ENCODE data around the gene FCSK.

FCSK gene

GRCh38 chr16:70453117-70453891 is 1.1 kb upstream of the FCSK start:
- no peak for TF ChIP-seq TCF12 (IDR thresholded peaks at IDR 0.05; ENCODE audit: low read depth)
- TF ChIP-seq TAF1 (IDR thresholded peaks at IDR 0.05; ENCODE audit: low read depth): no peak
- no peak for TF ChIP-seq RAD21 (IDR thresholded peaks at IDR 0.05; ENCODE audit: low read depth)
- TF ChIP-seq EGR1 (IDR thresholded peaks at IDR 0.05): no peak
- no peak for TF ChIP-seq YY1 (IDR thresholded peaks at IDR 0.05; ENCODE audit: low read depth)
- no peak for TF ChIP-seq ZBTB7A (IDR thresholded peaks at IDR 0.05; ENCODE audit: low read depth)
- no peak for TF ChIP-seq NFIC (IDR thresholded peaks at IDR 0.05)
- TF ChIP-seq, protein P1, sequence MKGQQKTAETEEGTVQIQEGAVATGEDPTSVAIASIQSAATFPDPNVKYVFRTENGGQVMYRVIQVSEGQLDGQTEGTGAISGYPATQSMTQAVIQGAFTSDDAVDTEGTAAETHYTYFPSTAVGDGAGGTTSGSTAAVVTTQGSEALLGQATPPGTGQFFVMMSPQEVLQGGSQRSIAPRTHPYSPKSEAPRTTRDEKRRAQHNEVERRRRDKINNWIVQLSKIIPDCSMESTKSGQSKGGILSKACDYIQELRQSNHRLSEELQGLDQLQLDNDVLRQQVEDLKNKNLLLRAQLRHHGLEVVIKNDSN (IDR thresholded peaks at IDR 0.05): no peak
- TF ChIP-seq EP300 (IDR thresholded peaks at IDR 0.05; ENCODE audit: borderline replicate concordance): no peak

DNA sequence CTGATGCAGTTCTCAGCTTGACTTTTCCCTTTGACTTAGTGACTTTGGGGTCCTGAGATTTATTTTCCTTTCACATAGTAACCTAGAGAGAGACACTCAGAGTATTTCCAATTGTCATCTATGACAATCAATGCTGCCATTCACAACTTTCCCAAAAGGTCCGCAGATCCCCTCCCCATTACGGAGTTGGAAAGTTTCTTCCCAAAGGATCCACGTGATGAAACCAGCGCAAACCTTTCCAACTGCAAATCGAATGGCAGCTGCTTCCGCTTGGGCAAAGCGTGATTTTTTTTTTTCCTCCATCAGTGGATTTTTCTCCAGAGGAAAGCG is 538 bp upstream of the FCSK start:
- TF ChIP-seq EP300 (IDR thresholded peaks at IDR 0.05; ENCODE audit: borderline replicate concordance): no peak
- peak; percentile 30; the same call in 1 of the 2 replicates for TF ChIP-seq MAX (IDR thresholded peaks at IDR 0.05)
- TF ChIP-seq EGR1 (IDR thresholded peaks at IDR 0.05): no peak
- 0 out of 2 replicates have a peak, but pooled peaks have one; percentile 34 for TF ChIP-seq YY1 (IDR thresholded peaks at IDR 0.05; ENCODE audit: low read depth)
- TF ChIP-seq, protein P1 (IDR thresholded peaks at IDR 0.05): peak; percentile 81
- 0 out of 2 replicates have a peak, but pooled peaks have one; percentile 15 for TF ChIP-seq TCF12 (IDR thresholded peaks at IDR 0.05; ENCODE audit: low read depth)
- 0 out of 2 replicates have a peak, but pooled peaks have one; percentile 14 for TF ChIP-seq CEBPB (IDR thresholded peaks at IDR 0.05)
- TF ChIP-seq CREB1 (IDR thresholded peaks at IDR 0.05; ENCODE audit: low read depth): 0 out of 2 replicates have a peak, but pooled peaks have one; percentile 1

DNA sequence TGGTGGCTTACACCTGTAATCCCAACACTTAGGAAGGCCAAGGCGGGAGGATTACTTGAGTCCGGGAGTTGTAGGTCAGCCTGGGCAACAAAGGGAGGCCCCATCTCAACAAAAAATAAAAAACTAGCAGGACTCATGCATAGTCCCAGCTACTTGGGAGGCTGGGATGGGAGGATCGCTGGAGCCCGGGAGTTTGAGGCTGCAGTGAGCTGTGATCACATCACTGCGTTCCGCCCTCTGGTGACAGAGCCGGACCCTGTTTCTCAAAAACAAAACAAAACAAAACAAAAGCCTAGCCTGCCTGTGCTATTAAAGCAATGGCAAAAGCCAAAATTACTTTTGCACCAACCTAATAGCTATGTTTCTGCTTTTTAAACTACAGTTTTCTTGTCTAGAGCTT is 1.5 kb downstream of the FCSK start:
- TF ChIP-seq TCF12 (IDR thresholded peaks at IDR 0.05; ENCODE audit: low read depth) (no peak), TEAD4 (IDR thresholded peaks at IDR 0.05) (no peak), MAX (IDR thresholded peaks at IDR 0.05) (no peak), EP300 (IDR thresholded peaks at IDR 0.05; ENCODE audit: borderline replicate concordance) (no peak), NFIC (IDR thresholded peaks at IDR 0.05) (no peak), YY1 (IDR thresholded peaks at IDR 0.05; ENCODE audit: low read depth) (no peak), RAD21 (IDR thresholded peaks at IDR 0.05; ENCODE audit: low read depth) (no peak), EGR1 (IDR thresholded peaks at IDR 0.05) (no peak), ZBTB7A (IDR thresholded peaks at IDR 0.05; ENCODE audit: low read depth) (no peak), REST (IDR thresholded peaks at IDR 0.05; ENCODE audit: low read depth) (no peak), FOXM1 (IDR thresholded peaks at IDR 0.05; ENCODE audit: borderline replicate concordance, low read depth) (no peak), TAF1 (IDR thresholded peaks at IDR 0.05; ENCODE audit: low read depth) (no peak)
- TF ChIP-seq, protein P1 (IDR thresholded peaks at IDR 0.05): no peak

DNA sequence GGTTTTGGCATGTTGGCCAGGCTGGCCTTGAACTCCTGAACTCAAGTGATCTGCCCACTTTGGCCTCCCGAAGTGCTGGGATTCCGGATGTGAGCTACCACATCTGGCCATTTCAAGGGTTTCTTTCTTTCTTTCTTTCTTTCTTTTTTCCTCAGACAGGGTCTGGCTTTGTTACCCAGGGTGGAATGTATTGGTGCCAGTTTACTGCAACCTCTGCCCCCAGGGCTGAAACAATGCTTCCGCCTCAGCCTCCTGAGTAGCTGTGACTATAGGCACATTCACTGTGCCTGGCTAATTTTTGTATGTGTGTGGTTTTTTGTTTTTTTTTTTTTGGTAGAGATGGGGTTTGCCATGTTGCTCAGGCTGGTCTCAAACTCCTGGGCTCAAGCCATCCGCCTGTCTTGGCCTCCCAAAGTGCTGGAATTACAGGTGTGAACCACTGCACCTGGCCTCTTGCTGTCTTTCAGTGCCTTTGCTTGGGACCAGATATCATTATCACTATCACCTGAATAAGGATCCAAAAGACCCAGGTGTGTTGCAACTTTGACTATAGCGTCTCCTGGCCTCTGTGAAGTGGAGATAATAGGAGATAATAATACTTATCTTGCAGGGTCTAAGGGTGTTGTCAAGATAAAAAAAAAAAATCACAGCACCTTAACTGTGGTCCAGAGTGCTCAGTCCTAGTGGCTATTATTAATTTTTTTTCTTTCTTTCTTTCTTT is 3.2 kb downstream of the FCSK start:
- TF ChIP-seq CREB1 (IDR thresholded peaks at IDR 0.05; ENCODE audit: low read depth) (no peak), MAX (IDR thresholded peaks at IDR 0.05) (no peak), FOXM1 (IDR thresholded peaks at IDR 0.05; ENCODE audit: borderline replicate concordance, low read depth) (no peak), YY1 (IDR thresholded peaks at IDR 0.05; ENCODE audit: low read depth) (no peak), REST (IDR thresholded peaks at IDR 0.05; ENCODE audit: low read depth) (no peak), EGR1 (IDR thresholded peaks at IDR 0.05) (no peak)
- TF ChIP-seq, protein P1 (IDR thresholded peaks at IDR 0.05): no peak
